Liver (tissue), 9 donors: ENCODE results near the gene PLCB1. TPM values are rescaled to one million over a fixed set of nuclear protein-coding genes. Genes with fewer than 3 reads are reported as not detected.

Source experiments
- DNase-seq: peaks from one replicate; pipeline ENCODE4 v3.0.0-alpha.2; 2017; ENCODE audit warnings: low spot score
- H3K27ac ChIP-seq, 2 donors: one replicate each; pipeline ENCODE4 v1.7.0; 2013; ENCODE audit warnings: inconsistent platforms in 2 of 2, low read length in 2 of 2, control low read depth in 1 of 2, low read depth in 1 of 2, mild to moderate bottlenecking in 1 of 2
- H3K27me3 ChIP-seq, 4 donors: one replicate each; pipeline versions ENCODE4 v1.6.1 to v1.7.0; 2013; ENCODE audit warnings: low read length in 3 of 4, inconsistent platforms in 1 of 4, mild to moderate bottlenecking in 1 of 4, moderate library complexity in 1 of 4; ENCODE audit not compliant: control insufficient read depth in 4 of 4, insufficient read depth in 4 of 4
- H3K36me3 ChIP-seq, 4 donors: one replicate each; pipeline versions ENCODE4 v1.6.1 to v1.7.0; 2013; ENCODE audit warnings: low read length in 3 of 4, mild to moderate bottlenecking in 3 of 4, low read depth in 1 of 4, moderate library complexity in 1 of 4; ENCODE audit not compliant: control insufficient read depth in 4 of 4, insufficient read depth in 3 of 4
- H3K4me1 ChIP-seq, 4 donors: one replicate each; pipeline versions ENCODE4 v1.6.1 to v1.7.0; 2013; ENCODE audit warnings: low read length in 3 of 4, mild to moderate bottlenecking in 3 of 4, moderate library complexity in 1 of 4; ENCODE audit not compliant: control insufficient read depth in 4 of 4, insufficient read depth in 4 of 4
- H3K4me3 ChIP-seq, 3 donors: one replicate each; pipeline versions ENCODE4 v1.6.1 to v1.7.0; 2013; ENCODE audit warnings: low read length in 3 of 3, control low read depth in 1 of 3, low read depth in 1 of 3, mild to moderate bottlenecking in 1 of 3
- H3K9ac ChIP-seq, 2 donors: one replicate each; pipeline ENCODE4 v1.7.0; 2013; ENCODE audit warnings: low read length in 2 of 2, mild to moderate bottlenecking in 2 of 2, moderate library complexity in 2 of 2, control low read depth in 1 of 2, low read depth in 1 of 2
- H3K9me3 ChIP-seq, 4 donors: one replicate each; pipeline versions ENCODE4 v1.6.1 to v1.7.0; 2013; ENCODE audit warnings: low read length in 3 of 4; ENCODE audit not compliant: control insufficient read depth in 4 of 4
- ATF3 ChIP-seq: IDR thresholded peaks from 2 replicates; pipeline ENCODE4 v1.6.1; 2016; ENCODE audit warnings: antibody characterized with exemption
- CTCF ChIP-seq: fragments of 150-350 bp; IDR thresholded peaks from 2 replicates; pipeline ENCODE4 v1.5.1; 2017; ENCODE audit warnings: improper control_type of control experiment, low read depth, low read length; ENCODE audit not compliant: missing input control
- EGR1 ChIP-seq, 2 donors: IDR thresholded peaks; 2 replicates each; pipeline ENCODE4 v1.6.1; 2016 to 2018; ENCODE audit warnings: antibody characterized with exemption in 2 of 2, low read depth in 2 of 2
- FOXA1 ChIP-seq: IDR thresholded peaks from 2 replicates; pipeline ENCODE4 v1.6.1; 2016; ENCODE audit warnings: antibody characterized with exemption
- FOXA2 ChIP-seq: IDR thresholded peaks from 2 replicates; pipeline ENCODE4 v1.6.1; 2016; ENCODE audit warnings: antibody characterized with exemption
- GABPA ChIP-seq, 2 donors: IDR thresholded peaks in 1 of 2; conservative IDR thresholded peaks in 1 of 2; 2 replicates each; pipeline ENCODE4 v1.6.1; 2016; ENCODE audit warnings: antibody characterized with exemption in 2 of 2, mild to moderate bottlenecking in 1 of 2, moderate library complexity in 1 of 2
- HNF4A ChIP-seq, 2 donors: conservative IDR thresholded peaks; 2 replicates each; pipeline ENCODE4 v1.6.1; 2016; ENCODE audit warnings: antibody characterized with exemption in 2 of 2, mild to moderate bottlenecking in 2 of 2
- HNF4G ChIP-seq: IDR thresholded peaks from 2 replicates; pipeline ENCODE4 v1.6.1; 2016; ENCODE audit warnings: antibody characterized with exemption
- JUND ChIP-seq, 2 donors: IDR thresholded peaks; 2 replicates each; pipeline ENCODE4 v1.6.1; 2016; ENCODE audit warnings: antibody characterized with exemption in 2 of 2
- MAX ChIP-seq: IDR thresholded peaks from 2 replicates; pipeline ENCODE4 v1.6.1; 2016; ENCODE audit warnings: antibody characterized with exemption
- NR2F2 ChIP-seq: IDR thresholded peaks from 2 replicates; pipeline ENCODE4 v1.6.1; 2016; ENCODE audit warnings: antibody characterized with exemption
- RAD21 ChIP-seq, 2 donors: IDR thresholded peaks; 2 replicates each; pipeline ENCODE4 v1.6.1; 2016; ENCODE audit warnings: antibody characterized with exemption in 2 of 2, mild to moderate bottlenecking in 2 of 2
- REST ChIP-seq: IDR thresholded peaks from 2 replicates; pipeline ENCODE4 v1.6.1; 2016; ENCODE audit warnings: antibody characterized with exemption, mild to moderate bottlenecking
- RXRA ChIP-seq, 2 donors: IDR thresholded peaks; 2 replicates each; pipeline ENCODE4 v1.6.1; 2017 to 2018; ENCODE audit warnings: antibody characterized with exemption in 2 of 2, mild to moderate bottlenecking in 1 of 2
- SP1 ChIP-seq: IDR thresholded peaks from 2 replicates; pipeline ENCODE4 v1.6.1; 2018; ENCODE audit warnings: antibody characterized with exemption, mild to moderate bottlenecking
- TAF1 ChIP-seq: conservative IDR thresholded peaks from 2 replicates; pipeline ENCODE4 v1.6.1; 2016; ENCODE audit warnings: antibody characterized with exemption, mild to moderate bottlenecking
- YY1 ChIP-seq: IDR thresholded peaks from 2 replicates; pipeline ENCODE4 v1.6.1; 2016; ENCODE audit warnings: antibody characterized with exemption, mild to moderate bottlenecking
- ZBTB33 ChIP-seq: IDR thresholded peaks from 2 replicates; pipeline ENCODE4 v1.6.1; 2016; ENCODE audit warnings: antibody characterized with exemption
- WGBS: extraction: QIAGEN DNeasy Blood & Tissue Kit; methylation state at CpG from one replicate; pipeline ENCODE4 v1.1.7; 2013; 5-methylcytosine and 5-hydroxymethylcytosine counted together
- polyA plus RNA-seq, 2 donors: library from polyadenylated mRNA; stranded (reverse) in 1 of 2; unstranded in 1 of 2; fragments of 200-250 nt in 1 of 2; fragments of >200 nt in 1 of 2; fragmentation: Nextera tagmentation in 1 of 2; extraction: Ambion mirVana in 1 of 2; gene quantifications; one replicate each; pipeline versions ENCODE4 v1.2.1 to v1.2.3, GENCODE V29; 2013 to 2015
- total RNA-seq, 2 donors: library from RNA; depleted of rRNA; stranded (reverse); fragments of >200 nt; gene quantifications; one replicate each; pipeline ENCODE4 v1.2.3, GENCODE V29; 2014
- donor health status: healthy.
- donor health status: healthy.
- donor health status: healthy.
- donor health status: healthy.
- donor health status: healthy.

Gene PLCB1
- total and polyA plus RNA-seq, 4 donors, result 3.7 to 13.5 (median 5.9) TPM

GRCh38 chr20:8133851-8134451, 1.9 kb downstream of the PLCB1 start:
- TF ChIP-seq MAX (no peak), ATF3 (no peak), JUND (IDR thresholded peaks at IDR 0.05) (no peak), HNF4G (no peak), ZBTB33 (no peak)
- Histone ChIP-seq H3K9ac (no peak overlapping the region), H3K9me3 (no peaks in the 10 kb centered on the region), H3K27ac (no peak overlapping the region), H3K36me3 (no peaks in the 10 kb centered on the region), H3K4me1 (peaks cover 1 to 14% (median 6%) of the 10 kb centered on the region in 4 donors), H3K4me3 (peak overlapping the region in 2 of 3 donors; percentile 9 to 70), H3K27me3 (peaks cover 0 to 11% (median under 1%) of the 10 kb centered on the region in 4 donors)
- WGBS, result 78% methylated on average over 7 of the region's 7 CpGs
- no peak for DNase-seq

GRCh38 chr20:8139899-8140298, 7.8 kb downstream of the PLCB1 start:
- 75% methylated on average over 2 of the region's 2 CpGs for WGBS
- peaks cover 0 to 9% (median 6%) of the 10 kb centered on the region in 4 donors for H3K4me1 ChIP-seq
- no peak overlapping the region for H3K4me3 ChIP-seq
- no peak overlapping the region for H3K9ac ChIP-seq
- no peaks in the 10 kb centered on the region for H3K36me3 ChIP-seq
- H3K9me3 ChIP-seq, result no peaks in the 10 kb centered on the region
- peaks cover 0 to 9% (median 0%) of the 10 kb centered on the region in 4 donors for H3K27me3 ChIP-seq
- no peak overlapping the region for H3K27ac ChIP-seq
- DNase-seq, result no peak
- no peak for TF ChIP-seq RXRA (IDR thresholded peaks at IDR 0.05)
- TF ChIP-seq FOXA2, result no peak
- TF ChIP-seq YY1, result no peak
- TF ChIP-seq HNF4G, result no peak
- no peak for TF ChIP-seq MAX
- TF ChIP-seq HNF4A (conservative IDR thresholded peaks at IDR 0.05), result no peak
- no peak for TF ChIP-seq JUND (IDR thresholded peaks at IDR 0.05)
- no peak for TF ChIP-seq ATF3
- TF ChIP-seq REST, result no peak
- no peak for TF ChIP-seq NR2F2
- TF ChIP-seq CTCF, result no peak
- TF ChIP-seq EGR1 (IDR thresholded peaks at IDR 0.05; ENCODE audit: low read depth in 2 of 2), result no peak
- no peak for TF ChIP-seq FOXA1
- TF ChIP-seq GABPA (IDR thresholded peaks at IDR 0.05 in 1 of 2, conservative IDR thresholded peaks at IDR 0.05 in 1 of 2), result no peak
- TF ChIP-seq RAD21 (IDR thresholded peaks at IDR 0.05), result no peak
- TF ChIP-seq SP1, result no peak
- TF ChIP-seq TAF1, result no peak
- TF ChIP-seq ZBTB33, result no peak
